Activated T-helper 17 cell treated with anti-CD3 and anti-CD28 coated beads, Interleukin-2, amount 50 U/mL, for 72 hours (primary cell): Measurements from ENCODE around the gene ARHGAP4. TPM values are rescaled to one million over a fixed set of nuclear protein-coding genes. Genes with fewer than 3 reads are reported as not detected.

Experiments
- ATAC-seq: fragments of 150-1000 bp; cut with Tn5 transposase; replicated peaks from 2 replicates; pipeline ENCODE4 v1.10.0; 2021; ENCODE audit warnings: mild to moderate bottlenecking, moderate library complexity
- H3K27ac Mint-ChIP-seq: one replicate; pipeline ENCODE4 v1.8.0; 2022; ENCODE audit warnings: mixed read lengths
- H3K27me3 Mint-ChIP-seq: one replicate; pipeline ENCODE4 v1.8.0; 2022; ENCODE audit warnings: mixed read lengths
- H3K36me3 Mint-ChIP-seq: one replicate; pipeline ENCODE4 v1.8.0; 2022; ENCODE audit warnings: low read depth, mild to moderate bottlenecking, mixed read lengths
- H3K4me1 Mint-ChIP-seq: one replicate; pipeline ENCODE4 v1.8.0; 2022; ENCODE audit warnings: mixed read lengths
- H3K4me3 Mint-ChIP-seq: one replicate; pipeline ENCODE4 v1.8.0; 2022; ENCODE audit warnings: mild to moderate bottlenecking, mixed read lengths
- H3K9me3 Mint-ChIP-seq: one replicate; pipeline ENCODE4 v1.8.0; 2022; ENCODE audit warnings: mixed read lengths
- total RNA-seq, 2 donors: library from RNA; stranded (reverse); gene quantifications; one replicate each; pipeline ENCODE4 v1.2.3, GENCODE V29; 2022

ARHGAP4 gene
- total RNA-seq, 2 donors from 2014 or later: 105 to 147 TPM

DNA sequence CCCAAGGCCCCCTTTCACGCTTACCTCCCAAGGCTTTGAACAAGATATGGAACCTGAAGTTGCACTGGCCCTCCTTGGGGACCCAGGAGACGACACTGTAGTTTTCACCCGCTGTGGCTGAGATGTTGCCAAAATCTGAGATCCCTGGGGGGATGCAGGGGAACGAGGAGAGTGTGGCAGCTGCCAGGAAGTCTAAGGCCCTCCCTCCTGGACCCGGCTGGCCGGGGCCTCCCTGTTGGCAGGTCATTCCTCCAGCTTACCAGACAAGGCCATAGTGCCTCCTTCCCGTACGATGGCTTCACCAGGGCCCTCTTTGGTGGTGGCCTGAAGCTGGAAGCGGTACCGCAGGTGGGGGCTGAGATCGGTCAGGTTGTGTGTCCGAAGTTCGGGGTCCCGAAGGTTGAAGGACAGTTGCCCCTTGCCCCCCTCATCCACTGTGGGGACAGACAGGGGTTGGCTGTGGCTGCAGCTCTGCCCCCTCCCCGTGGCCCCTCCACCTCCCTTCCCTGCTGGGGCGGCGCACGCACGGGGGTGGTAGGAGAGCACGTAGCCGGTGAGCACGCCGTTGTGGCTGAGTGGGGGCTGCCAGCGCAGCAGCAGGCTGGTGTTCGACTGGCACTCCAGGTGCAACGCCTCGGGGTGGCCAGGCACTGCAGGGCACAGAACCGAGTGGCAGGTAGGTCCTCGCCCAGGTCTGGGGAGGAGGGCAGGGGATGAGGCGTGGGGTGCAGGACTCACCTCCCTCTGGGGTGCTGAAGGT is 61.3 kb downstream of the ARHGAP4 start:
- ATAC-seq: no peak

GRCh38 chrX:153864101-153864500 is 62.0 kb downstream of the ARHGAP4 start:
- no peaks in the 10 kb centered on the region for H3K4me1 Mint-ChIP-seq

More for the DNA sequence above, 61.3 kb downstream of the ARHGAP4 start:
- Mint-ChIP-seq H3K9me3 (no peaks in the 10 kb centered on the region), H3K36me3 (no peaks in the 10 kb centered on the region), H3K4me3 (no peak overlapping the region), H3K27ac (no peak overlapping the region), H3K27me3 (no peaks in the 10 kb centered on the region), H3K4me1 (no peaks in the 10 kb centered on the region)

DNA sequence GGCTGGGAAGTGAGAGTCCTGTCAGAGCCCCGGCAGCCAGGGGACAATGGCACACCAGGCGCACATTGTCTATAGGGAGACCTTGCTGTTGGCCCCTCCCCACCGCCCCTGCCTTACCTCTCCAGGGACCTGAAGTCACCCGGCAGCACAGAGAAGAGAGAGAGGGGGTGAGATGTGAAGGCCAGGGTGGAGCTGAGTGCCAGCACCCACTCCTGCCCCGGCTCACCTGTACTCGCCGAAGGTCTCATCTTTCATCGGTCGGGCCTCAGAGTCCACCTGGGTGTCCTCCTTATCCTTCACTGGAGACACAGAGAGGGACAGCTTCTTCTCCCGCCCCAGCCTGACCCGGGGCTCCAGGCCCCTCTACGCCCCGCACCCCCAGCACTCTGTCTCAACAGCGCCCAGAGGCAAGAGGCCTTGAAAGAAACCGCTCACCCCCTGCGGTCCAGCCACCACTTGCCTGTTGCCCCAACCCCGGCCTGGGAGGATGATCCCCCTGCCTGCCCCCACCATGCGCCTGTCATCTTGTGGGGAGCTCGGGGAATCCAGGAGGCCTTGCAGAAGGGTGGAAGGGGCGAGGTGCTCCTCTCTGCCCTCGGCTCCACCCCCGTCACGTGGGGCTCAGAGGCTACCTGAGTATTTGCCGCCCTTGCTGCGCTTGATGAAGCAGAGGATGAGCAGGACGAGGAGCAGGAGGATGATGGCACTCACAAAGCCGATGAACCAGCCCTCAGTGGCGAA is 62.6 kb downstream of the ARHGAP4 start:
- no peaks in the 10 kb centered on the region for H3K36me3 Mint-ChIP-seq
- H3K27ac Mint-ChIP-seq: no peak overlapping the region
- H3K27me3 Mint-ChIP-seq: no peaks in the 10 kb centered on the region
- no peaks in the 10 kb centered on the region for H3K9me3 Mint-ChIP-seq
- no peaks in the 10 kb centered on the region for H3K4me1 Mint-ChIP-seq
- H3K4me3 Mint-ChIP-seq: no peak overlapping the region
- ATAC-seq: no peak

More at GRCh38 chrX:153864101-153864500, 62.0 kb downstream of the ARHGAP4 start:
- no peaks in the 10 kb centered on the region for H3K36me3 Mint-ChIP-seq
- H3K27ac Mint-ChIP-seq: no peak overlapping the region
- H3K4me3 Mint-ChIP-seq: no peak overlapping the region
- H3K27me3 Mint-ChIP-seq: no peaks in the 10 kb centered on the region
- ATAC-seq: no peak
- no peaks in the 10 kb centered on the region for H3K9me3 Mint-ChIP-seq

DNA sequence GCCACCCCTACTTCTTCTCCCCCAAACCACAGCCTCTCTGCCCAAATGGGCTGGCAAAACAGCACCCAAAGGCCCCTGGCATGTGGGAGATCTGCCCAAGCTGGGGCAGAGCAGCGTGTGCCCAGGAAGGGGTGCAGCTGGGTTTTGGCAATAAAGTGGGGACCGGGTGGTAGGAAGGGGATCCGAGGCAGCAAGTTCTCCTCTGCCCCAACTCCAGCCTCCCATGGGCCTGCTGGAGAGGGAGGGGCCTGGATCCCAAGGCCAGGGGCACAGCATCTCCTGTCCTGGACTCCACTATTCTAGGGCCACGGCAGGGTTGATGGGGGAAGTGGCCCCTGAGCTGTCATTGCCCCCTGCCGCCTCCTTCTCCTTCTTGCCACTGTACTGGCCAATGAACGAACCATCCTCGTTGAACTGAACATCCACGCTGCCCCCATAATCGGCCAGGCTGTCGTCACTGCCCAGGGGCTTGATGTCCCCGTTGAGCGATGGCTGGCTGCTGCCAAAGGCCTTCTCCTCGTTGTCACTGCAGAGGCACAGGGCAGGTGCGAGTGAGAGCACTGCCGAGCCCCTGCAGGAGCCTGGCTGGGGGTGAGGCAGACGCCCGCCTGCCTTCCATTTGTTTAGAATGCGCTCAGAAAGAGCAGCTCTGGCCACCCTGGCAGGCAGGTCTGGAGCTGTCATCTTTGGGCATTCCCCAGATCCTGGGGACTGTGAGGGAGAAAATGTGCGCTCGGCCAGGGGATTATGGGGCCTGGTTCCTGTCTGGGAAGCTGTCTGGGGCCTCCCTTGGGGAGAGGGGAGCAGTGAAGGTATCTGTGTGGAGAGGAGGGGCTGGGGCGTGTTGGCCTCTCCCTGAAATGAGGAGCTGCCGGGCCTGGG is 63.5 kb downstream of the ARHGAP4 start:
- no peaks in the 10 kb centered on the region for H3K4me1 Mint-ChIP-seq
- no peak for ATAC-seq
- H3K4me3 Mint-ChIP-seq: no peak overlapping the region
- no peak overlapping the region for H3K27ac Mint-ChIP-seq
- H3K36me3 Mint-ChIP-seq: no peaks in the 10 kb centered on the region
- no peaks in the 10 kb centered on the region for H3K9me3 Mint-ChIP-seq
- H3K27me3 Mint-ChIP-seq: no peaks in the 10 kb centered on the region

DNA sequence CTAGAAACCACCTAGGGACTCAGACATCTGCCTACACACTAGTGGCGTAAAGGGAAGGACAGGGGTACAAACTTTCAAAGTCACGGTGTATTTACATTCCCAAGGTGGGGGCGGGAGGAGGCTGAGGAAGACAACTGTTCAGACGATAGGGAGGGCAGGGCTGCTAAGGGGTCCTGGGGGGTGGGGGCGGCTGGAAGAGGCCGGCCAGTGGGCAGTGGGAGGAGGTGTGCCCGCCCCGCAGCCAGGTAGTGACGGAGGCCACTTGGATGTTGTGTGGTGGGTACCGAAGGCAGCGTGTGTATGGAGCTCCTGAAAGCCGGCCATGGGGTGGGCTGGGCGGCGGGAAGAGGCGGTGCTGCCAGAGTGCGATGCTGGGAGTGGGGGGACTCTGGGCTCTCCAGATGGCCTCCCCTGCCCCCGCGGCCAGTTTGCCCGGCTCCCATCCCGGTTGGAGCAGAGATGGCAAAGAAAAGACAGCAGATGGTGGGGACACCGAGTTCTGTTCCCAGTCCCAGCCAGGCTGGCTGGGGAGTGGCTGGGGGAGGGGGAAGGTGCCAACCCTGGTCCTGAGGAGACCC is 64.2 kb downstream of the ARHGAP4 start:
- ATAC-seq: no peak
- H3K4me1 Mint-ChIP-seq: no peaks in the 10 kb centered on the region
- H3K27ac Mint-ChIP-seq: no peak overlapping the region
- no peaks in the 10 kb centered on the region for H3K9me3 Mint-ChIP-seq
- no peak overlapping the region for H3K4me3 Mint-ChIP-seq
- H3K36me3 Mint-ChIP-seq: no peaks in the 10 kb centered on the region
- no peaks in the 10 kb centered on the region for H3K27me3 Mint-ChIP-seq

DNA sequence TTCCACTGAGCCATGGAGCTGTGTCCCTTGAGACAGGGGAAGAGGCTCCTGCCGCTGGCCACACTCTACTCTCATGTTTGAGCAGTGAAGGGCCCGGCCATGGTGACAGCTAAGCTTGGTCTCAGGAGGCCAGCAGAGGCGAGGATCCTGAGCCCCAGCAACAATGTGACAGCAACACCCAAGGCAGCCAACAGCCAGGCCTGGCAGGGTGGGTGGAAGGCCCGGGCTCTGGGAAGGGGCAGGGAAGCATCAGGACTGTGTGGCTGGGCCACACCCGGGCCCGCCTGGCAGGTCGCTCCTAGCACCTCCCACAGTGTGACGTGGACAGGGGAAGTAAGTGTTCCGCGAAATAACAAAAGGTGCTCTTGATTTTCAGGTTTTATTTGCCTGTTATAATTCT is 64.9 kb downstream of the ARHGAP4 start:
- no peak overlapping the region for H3K27ac Mint-ChIP-seq
- no peaks in the 10 kb centered on the region for H3K4me1 Mint-ChIP-seq
- H3K27me3 Mint-ChIP-seq: no peaks in the 10 kb centered on the region
- no peaks in the 10 kb centered on the region for H3K9me3 Mint-ChIP-seq
- no peak for ATAC-seq
- no peak overlapping the region for H3K4me3 Mint-ChIP-seq
- no peaks in the 10 kb centered on the region for H3K36me3 Mint-ChIP-seq

Other genes starting within 250 kb of the ARHGAP4 start
- gene SLC6A8, start 238.3 kb downstream of the ARHGAP4 start, total RNA-seq: 10 to 100 TPM in 1 of 2 donors, 1 to 10 TPM in 1; 1.1 to 26.1 TPM
- 100 to 1,000 TPM; 115 to 170 TPM for gene BCAP31, start 201.9 kb downstream of the ARHGAP4 start, total RNA-seq
- gene ABCD1, start 201.4 kb downstream of the ARHGAP4 start, total RNA-seq: 1 to 10 TPM; 6.7 to 9.4 TPM
- 1 to 10 TPM in 1 of 2 donors, under 1 TPM in 1; 0.45 to 7.9 TPM for gene PLXNB3, start 162.0 kb downstream of the ARHGAP4 start, total RNA-seq
- gene SRPK3, start 145.2 kb downstream of the ARHGAP4 start, total RNA-seq: not detected
- gene IDH3G, start 131.9 kb downstream of the ARHGAP4 start, total RNA-seq: 10 to 100 TPM; 62.0 to 82.2 TPM
- 100 to 1,000 TPM; 150 to 152 TPM for gene SSR4, start 131.6 kb downstream of the ARHGAP4 start, total RNA-seq
- gene PDZD4, start 95.7 kb downstream of the ARHGAP4 start, total RNA-seq: 1 to 10 TPM; 1.3 to 8.0 TPM
- gene L1CAM, start 40.1 kb downstream of the ARHGAP4 start, total RNA-seq: 1 to 10 TPM; 2.3 to 2.4 TPM
- under 1 TPM in 1 of 2 donors, not detected in 1; 0.32 TPM for gene AVPR2, start 21.6 kb downstream of the ARHGAP4 start, total RNA-seq
- 100 to 1,000 TPM in 1 of 2 donors, 10 to 100 TPM in 1; 74.7 to 146 TPM for gene NAA10, start 8.8 kb upstream of the ARHGAP4 start, total RNA-seq
- gene RENBP, start 18.4 kb upstream of the ARHGAP4 start, total RNA-seq: 1 to 10 TPM; 4.7 to 4.9 TPM
- 100 to 1,000 TPM in 1 of 2 donors, 10 to 100 TPM in 1; 85.5 to 134 TPM for gene HCFC1, start 45.6 kb upstream of the ARHGAP4 start, total RNA-seq
- gene TMEM187, start 46.5 kb upstream of the ARHGAP4 start, total RNA-seq: 1 to 10 TPM; 7.1 to 7.8 TPM
- 100 to 1,000 TPM; 113 to 224 TPM for gene IRAK1, start 93.6 kb upstream of the ARHGAP4 start, total RNA-seq
- 10 to 100 TPM; 72.2 to 87.8 TPM for gene MECP2, start 171.5 kb upstream of the ARHGAP4 start, total RNA-seq
- not detected for gene OPN1LW, start 218.0 kb upstream of the ARHGAP4 start, total RNA-seq